ENCODE data around the gene PCSK1. TPM values are rescaled to one million over a fixed set of nuclear protein-coding genes. Genes with fewer than 3 reads are reported as not detected.
A peak's percentile ranks its signal among the peaks of the same experiment; 100 is the strongest.
"Not testable (repeated sequence)": the region's sequence is repeated elsewhere in the genome, so short reads cannot be mapped to it uniquely, and the experiment has no call there.

The PCSK1 gene
- total RNA-seq, 1 experiment from 2014 or later, result not detected

DNA sequence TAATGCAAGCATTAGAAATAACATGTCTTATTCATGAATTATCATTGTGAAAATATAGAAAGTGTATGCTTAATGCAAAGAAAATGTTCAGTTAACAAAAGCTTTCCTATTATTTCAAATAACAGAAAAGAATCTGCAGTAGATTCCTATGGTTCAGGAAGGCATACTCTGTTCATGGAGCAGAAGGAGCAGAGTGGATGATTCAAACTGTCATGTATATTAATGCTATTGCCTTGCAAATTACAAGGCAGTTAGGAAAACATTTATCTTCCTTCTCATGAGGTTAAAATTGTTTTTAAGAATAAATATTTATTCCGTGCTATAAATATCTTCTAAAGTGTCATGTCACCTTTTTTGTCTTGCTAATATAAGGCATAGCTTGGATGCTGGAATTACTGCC lies 47.5 kb downstream of the PCSK1 start:
- in situ Hi-C loops (cut with HindIII; ENCODE audit: low pct_unique_long_range_greater_than_20kb, low sequenced_read_pairs), result no loop called here
- DNase-seq (ENCODE audit: low read depth), result no peak

GRCh38 chr5:96384353-96384752 lies 48.7 kb downstream of the PCSK1 start:
- DNase-seq (ENCODE audit: low read depth), result peak; percentile 71
- in situ Hi-C loops (cut with HindIII; ENCODE audit: low pct_unique_long_range_greater_than_20kb, low sequenced_read_pairs), result no loop called here

GRCh38 chr5:96381526-96381925 lies 51.5 kb downstream of the PCSK1 start:
- no peak for DNase-seq (ENCODE audit: low read depth)

GRCh38 chr5:96379896-96380295 lies 53.2 kb downstream of the PCSK1 start:
- in situ Hi-C loops (cut with HindIII; ENCODE audit: low pct_unique_long_range_greater_than_20kb, low sequenced_read_pairs), result no loop called here
- DNase-seq (ENCODE audit: low read depth), result no peak

More at GRCh38 chr5:96381526-96381925, 51.5 kb downstream of the PCSK1 start:
- in situ Hi-C loops (cut with HindIII; ENCODE audit: low pct_unique_long_range_greater_than_20kb, low sequenced_read_pairs), result no loop called here

- in situ Hi-C loops (cut with HindIII; ENCODE audit: low pct_unique_long_range_greater_than_20kb, low sequenced_read_pairs), result no loop called here
- no peak for DNase-seq (ENCODE audit: low read depth)
These were observed 55.5 kb downstream of the PCSK1 start for GRCh38 chr5:96377597-96377996.

DNA sequence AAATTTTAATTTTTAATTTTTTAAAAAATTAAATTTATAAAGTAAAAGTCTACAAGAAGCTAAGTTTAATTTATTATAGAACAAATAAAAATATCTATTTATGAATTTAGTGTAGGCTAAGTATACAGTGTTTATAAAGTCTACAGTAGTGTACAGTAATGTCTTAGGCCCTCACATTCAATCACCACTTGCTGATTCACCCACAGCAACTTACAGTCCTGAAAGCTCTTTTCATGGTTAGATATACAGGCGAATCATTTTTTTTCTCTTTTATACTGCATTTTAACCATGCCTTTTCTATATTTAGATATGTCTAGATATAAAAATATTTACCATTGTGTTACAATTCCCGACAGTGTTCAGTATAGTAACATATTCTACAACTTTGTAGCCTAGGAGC lies 55.9 kb downstream of the PCSK1 start:
- no peak for DNase-seq (ENCODE audit: low read depth)
- in situ Hi-C loops (cut with HindIII; ENCODE audit: low pct_unique_long_range_greater_than_20kb, low sequenced_read_pairs), result no loop called here

DNA sequence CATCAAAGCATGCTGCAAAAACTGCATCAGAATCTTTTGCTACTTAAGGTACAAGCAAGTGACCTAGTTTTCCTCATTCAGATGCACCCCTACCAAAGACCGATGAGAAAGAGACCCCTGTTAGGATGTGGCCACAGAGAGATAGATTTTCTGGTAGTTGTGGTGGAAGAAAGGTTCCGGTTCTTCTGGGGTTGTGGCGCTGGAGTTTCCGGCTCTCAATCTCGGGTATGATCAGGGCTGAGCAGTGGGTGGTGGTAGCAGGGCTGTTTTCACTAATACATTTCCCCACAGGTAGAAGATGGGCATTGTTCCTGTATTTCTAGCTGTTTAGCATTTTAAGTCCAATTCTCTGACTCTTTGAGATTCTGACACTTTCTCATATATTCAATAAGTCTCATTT lies 58.4 kb downstream of the PCSK1 start:
- in situ Hi-C loops (cut with HindIII; ENCODE audit: low pct_unique_long_range_greater_than_20kb, low sequenced_read_pairs), result no loop called here
- no peak for DNase-seq (ENCODE audit: low read depth)

DNA sequence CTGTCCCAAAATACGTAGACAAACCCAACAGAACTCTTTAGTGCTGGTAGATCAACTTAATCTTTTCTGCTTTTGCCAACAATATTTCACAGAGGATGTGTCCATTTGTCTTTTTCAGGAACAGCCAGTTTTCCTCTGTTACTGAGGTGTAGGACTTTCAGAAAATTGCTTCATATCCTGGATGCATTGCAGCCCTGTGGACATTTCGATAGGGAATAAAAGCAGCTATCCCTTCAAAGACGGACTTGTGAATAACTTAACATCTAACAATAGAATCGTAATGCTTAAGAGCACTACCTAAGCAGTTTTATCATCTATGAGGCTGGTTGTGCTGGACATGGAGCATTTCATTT lies 59.7 kb downstream of the PCSK1 start:
- DNase-seq (ENCODE audit: low read depth), result no peak
- in situ Hi-C loops (cut with HindIII; ENCODE audit: low pct_unique_long_range_greater_than_20kb, low sequenced_read_pairs), result no loop called here

GRCh38 chr5:96372726-96373380 lies 60.2 kb downstream of the PCSK1 start:
- in situ Hi-C loops (cut with HindIII; ENCODE audit: low pct_unique_long_range_greater_than_20kb, low sequenced_read_pairs), result no loop called here

GRCh38 chr5:96370976-96371375 lies 62.1 kb downstream of the PCSK1 start:
- no peak for DNase-seq (ENCODE audit: low read depth)
- in situ Hi-C loops (cut with HindIII; ENCODE audit: low pct_unique_long_range_greater_than_20kb, low sequenced_read_pairs), result no loop called here

More at GRCh38 chr5:96372726-96373380, 60.2 kb downstream of the PCSK1 start:
- no peak for DNase-seq (ENCODE audit: low read depth)

GRCh38 chr5:96367337-96367736 lies 65.7 kb downstream of the PCSK1 start:
- in situ Hi-C loops (cut with HindIII; ENCODE audit: low pct_unique_long_range_greater_than_20kb, low sequenced_read_pairs); DNase-seq (ENCODE audit: low read depth): not testable (repeated sequence)

DNA sequence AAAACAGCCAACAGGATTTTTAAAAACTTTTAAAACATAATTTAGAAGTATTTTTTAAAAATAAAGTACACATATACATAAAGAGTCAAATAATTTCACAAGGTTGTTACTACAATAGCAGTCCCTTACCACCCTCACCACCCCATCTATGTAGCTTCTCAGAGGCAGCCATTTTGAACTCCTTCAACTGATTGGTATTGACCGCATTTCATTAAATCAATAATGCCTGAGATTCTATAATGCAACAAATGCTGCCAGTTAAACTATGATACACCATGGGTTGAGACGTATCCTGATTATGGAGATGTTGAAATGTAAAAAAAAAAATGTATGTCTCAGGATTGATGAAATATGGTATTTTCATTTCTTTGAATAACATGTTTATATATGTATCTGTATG lies 78.8 kb downstream of the PCSK1 start:
- in situ Hi-C loops (cut with HindIII; ENCODE audit: low pct_unique_long_range_greater_than_20kb, low sequenced_read_pairs), result no loop called here
- DNase-seq (ENCODE audit: low read depth), result no peak

DNA sequence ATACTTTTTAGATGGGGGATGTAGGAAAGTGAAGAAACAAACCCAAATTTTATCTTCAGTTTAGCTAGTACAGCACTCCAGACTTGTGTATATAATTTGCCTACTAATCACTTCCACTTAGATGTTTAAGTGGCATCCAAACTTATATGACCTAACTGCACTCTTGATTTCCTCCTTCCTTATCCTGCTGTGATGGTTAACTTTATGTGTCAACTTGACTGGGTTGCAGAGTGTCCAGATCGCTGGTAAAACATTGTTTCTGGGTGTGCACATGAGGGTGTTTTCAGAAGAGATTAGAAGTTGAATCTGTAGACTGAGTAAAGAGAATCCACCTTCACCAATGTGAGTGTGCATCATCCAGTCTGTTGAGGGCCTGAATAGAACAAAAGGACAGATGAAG lies 79.8 kb downstream of the PCSK1 start:
- in situ Hi-C loops (cut with HindIII; ENCODE audit: low pct_unique_long_range_greater_than_20kb, low sequenced_read_pairs), result no loop called here

DNA sequence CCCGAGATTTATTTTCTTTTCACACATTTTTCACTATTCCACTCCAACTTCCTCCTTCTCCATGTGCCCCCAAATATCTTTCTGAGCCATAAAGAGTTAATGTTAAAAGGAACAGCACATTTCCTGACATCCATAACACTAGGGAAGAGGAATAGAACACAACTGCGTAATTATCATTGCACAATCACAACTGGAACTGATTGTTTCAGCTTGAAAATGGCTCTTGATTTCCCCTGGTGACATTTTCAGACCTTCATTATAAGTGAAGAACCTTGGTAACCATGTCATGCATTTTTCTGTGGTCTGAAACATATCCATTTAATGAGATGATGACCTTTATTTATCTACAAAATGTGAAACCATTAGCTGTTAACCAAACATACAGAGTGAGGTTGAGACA lies 82.4 kb downstream of the PCSK1 start:
- in situ Hi-C loops (cut with HindIII; ENCODE audit: low pct_unique_long_range_greater_than_20kb, low sequenced_read_pairs), result no loop called here

More for the DNA sequence above, 79.8 kb downstream of the PCSK1 start:
- no peak for DNase-seq (ENCODE audit: low read depth)

DNA sequence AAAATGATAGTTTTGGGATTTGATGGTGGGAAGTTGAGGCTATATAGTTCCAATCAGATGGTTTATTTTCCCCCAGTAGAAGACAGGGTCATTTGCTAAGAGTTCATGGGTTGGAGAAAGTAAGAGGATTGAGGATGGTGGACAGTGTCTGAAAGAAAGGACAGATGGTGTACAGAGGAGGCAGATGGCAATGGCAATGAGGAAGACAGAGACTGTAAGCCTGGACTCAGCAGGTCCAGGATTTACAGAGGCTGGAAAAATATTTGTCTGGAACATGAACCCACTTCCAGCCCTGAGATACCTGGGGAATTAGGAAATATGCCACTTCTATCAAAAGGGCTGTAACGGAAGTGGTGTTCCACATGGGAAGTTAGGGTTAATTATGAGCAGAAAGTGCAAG lies 84.5 kb downstream of the PCSK1 start:
- no peak for DNase-seq (ENCODE audit: low read depth)
- in situ Hi-C loops (cut with HindIII; ENCODE audit: low pct_unique_long_range_greater_than_20kb, low sequenced_read_pairs), result no loop called here

More for the DNA sequence above, 82.4 kb downstream of the PCSK1 start:
- DNase-seq (ENCODE audit: low read depth), result no peak

DNA sequence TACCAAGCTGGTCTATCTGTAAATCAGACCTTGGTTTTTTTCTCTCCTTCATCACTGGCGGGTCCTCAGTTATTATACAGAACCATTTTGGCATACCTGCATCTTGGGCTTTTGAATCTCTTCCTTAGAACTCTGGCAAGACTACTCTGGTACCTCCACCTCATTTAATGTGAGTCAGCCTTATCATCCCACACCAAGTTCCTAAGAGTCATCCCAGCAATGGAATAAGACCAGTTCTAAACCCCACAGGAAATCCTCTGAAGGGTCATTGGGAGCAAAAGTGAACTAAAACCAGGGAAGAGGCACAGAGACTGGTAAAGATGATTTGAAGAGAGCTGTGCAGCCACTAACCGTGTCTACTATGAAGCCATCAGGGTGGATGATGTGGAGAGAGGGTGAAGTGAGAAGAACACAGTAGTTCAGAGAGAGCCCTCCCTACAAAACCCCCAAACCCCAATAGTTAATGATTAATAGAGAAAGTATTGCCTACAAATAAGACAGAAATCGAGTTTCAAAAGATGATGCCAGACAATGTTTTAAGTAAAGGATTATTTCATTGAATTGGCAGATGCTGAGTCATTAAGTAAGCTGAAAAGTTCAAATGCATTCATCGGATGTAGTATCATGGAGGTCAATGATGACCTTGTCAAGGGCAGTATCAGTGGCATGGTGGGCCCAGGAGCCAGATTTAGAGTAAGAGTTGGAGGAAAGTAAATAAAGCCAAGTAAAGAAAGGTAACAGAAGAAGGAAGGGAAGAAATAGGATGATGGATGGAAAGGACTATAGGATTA lies 85.4 kb downstream of the PCSK1 start:
- in situ Hi-C loops (cut with HindIII; ENCODE audit: low pct_unique_long_range_greater_than_20kb, low sequenced_read_pairs), result no loop called here
- no peak for DNase-seq (ENCODE audit: low read depth)

DNA sequence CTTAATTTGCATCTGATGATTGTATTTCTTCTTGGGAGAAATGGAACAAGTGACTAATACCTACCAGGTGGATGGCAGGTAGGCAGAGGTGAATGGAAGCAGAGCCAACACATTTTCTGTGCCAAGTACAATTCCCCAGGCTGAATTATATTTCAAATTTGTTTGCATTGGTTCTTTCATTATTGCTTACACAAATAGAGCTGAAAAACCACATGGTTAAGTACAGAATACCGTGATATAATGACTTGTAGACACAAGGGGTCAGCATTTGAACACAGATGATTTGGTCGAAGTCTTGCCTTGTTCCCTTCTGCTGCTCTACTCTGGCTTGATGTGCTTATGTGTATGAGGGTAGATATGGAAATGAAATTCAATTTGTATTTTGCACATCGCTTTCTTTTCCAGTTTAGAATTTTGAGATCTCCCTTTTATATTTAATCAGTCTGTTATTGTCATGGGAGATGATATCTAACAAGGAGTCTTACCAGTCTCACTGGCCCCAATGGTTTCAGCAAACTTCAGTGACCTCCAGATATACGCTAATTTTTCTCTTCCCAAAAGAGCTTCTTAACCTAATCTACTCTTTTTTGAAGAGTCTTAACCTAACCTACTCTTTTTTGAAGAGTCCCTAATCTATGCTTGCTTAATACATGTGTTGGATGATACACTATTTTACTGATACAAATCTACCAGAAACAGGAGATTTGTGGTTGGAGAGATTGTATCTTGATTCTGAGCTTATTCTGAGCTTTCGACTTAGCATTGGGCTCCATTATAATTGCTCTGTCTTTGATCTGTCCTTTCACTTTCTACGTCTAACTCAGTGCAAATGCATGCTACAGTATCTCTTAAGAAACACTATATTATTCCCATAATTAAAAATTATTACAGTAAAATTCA lies 88.1 kb downstream of the PCSK1 start:
- peak; percentile 28 for DNase-seq (ENCODE audit: low read depth)
- in situ Hi-C loops (cut with HindIII; ENCODE audit: low pct_unique_long_range_greater_than_20kb, low sequenced_read_pairs), result no loop called here

DNA sequence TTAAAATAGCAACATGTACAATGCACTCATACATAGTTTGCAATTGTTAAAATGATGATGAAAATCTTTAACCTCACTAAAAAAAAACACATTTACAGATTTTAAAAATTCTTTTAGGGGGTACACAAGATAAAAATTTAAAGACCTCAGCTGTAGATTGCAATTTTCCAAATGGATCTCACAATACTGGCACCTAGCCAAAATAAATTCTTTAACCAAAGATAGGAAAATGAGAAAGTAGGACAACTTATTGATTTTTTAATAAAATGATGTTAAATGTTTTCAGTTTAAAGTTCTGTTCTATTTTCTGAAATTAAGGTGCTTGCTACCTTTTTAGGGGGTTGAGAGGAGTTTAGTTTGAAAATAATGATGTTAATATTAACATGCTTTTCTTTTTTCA lies 90.0 kb downstream of the PCSK1 start:
- in situ Hi-C loops (cut with HindIII; ENCODE audit: low pct_unique_long_range_greater_than_20kb, low sequenced_read_pairs), result no loop called here
- no peak for DNase-seq (ENCODE audit: low read depth)

DNA sequence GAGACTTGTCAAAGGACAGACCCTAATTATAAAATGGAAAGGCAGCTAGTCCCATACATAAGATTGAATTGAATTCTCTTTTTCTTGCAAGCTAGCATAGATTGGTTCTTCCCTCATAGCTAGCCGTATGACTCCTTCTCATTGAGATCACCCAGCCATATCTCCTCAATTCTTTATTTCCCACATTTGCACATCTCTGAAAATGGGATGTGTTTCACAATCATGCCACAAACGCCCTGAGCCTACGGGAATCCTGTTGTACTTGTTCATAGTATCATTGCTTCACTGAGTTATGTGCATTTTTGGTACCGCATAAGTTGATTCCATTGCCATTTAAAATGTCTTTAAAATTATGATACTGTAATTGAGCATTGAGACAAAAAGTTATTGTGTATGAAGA lies 90.5 kb downstream of the PCSK1 start:
- no peak for DNase-seq (ENCODE audit: low read depth)
- in situ Hi-C loops (cut with HindIII; ENCODE audit: low pct_unique_long_range_greater_than_20kb, low sequenced_read_pairs), result no loop called here
